ENCODE results near the gene PTBP2.
A peak's percentile ranks its signal among the peaks of the same experiment; 100 is the strongest.
"Not testable (repeated sequence)": the region's sequence is repeated elsewhere in the genome, so short reads cannot be mapped to it uniquely, and the experiment has no call there.

The PTBP2 gene

GRCh38 chr1:96763514-96763913, 41.9 kb downstream of the PTBP2 start:
- Mint-ChIP-seq H3K27me3 (no peaks in the 10 kb centered on the region), H3K4me1 (no peaks in the 10 kb centered on the region), H3K27ac (no peak overlapping the region), H3K4me3 (no peak overlapping the region), H3K9me3 (peaks cover 9 to 15% of the 10 kb centered on the region in 2 donors)
- DNase-seq (no peak), ATAC-seq (no peak)

DNA sequence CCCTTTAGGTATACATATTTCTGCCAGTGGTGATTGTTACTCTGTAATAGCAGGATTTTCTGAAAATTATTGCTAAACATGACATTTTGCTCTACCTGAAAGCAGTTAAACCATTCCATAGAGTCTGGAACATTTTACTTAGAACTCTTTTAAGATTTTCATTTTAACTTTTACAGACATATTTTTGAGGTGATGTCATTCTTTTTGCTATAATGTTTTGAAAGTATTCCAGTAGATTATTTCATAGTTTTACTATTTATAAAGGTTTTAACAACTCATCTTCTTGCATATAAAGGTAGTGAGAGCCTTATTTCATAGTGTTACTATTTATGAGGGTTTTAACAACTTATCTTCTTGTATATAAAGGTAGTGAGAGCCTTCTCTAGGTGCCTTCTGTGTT, 42.9 kb downstream of the PTBP2 start:
- no peaks in the 10 kb centered on the region for H3K27me3 Mint-ChIP-seq
- ATAC-seq (no peak), DNase-seq (no peak)
- H3K4me1 Mint-ChIP-seq = no peaks in the 10 kb centered on the region
- peaks cover 9 to 15% of the 10 kb centered on the region in 2 donors for H3K9me3 Mint-ChIP-seq
- no peak overlapping the region for H3K27ac Mint-ChIP-seq
- H3K4me3 Mint-ChIP-seq = no peak overlapping the region

- Mint-ChIP-seq H3K27ac (no peak overlapping the region), H3K4me3 (no peak overlapping the region), H3K9me3 (no peaks in the 10 kb centered on the region), H3K4me1 (no peaks in the 10 kb centered on the region), H3K27me3 (no peaks in the 10 kb centered on the region)
- DNase-seq = no peak
- ATAC-seq = no peak
Measured at GRCh38 chr1:96771847-96772246, 50.3 kb downstream of the PTBP2 start.

GRCh38 chr1:96772349-96772748, 50.8 kb downstream of the PTBP2 start:
- H3K4me3 Mint-ChIP-seq = no peak overlapping the region
- H3K4me1 Mint-ChIP-seq = no peaks in the 10 kb centered on the region
- DNase-seq = no peak
- no peak overlapping the region for H3K27ac Mint-ChIP-seq
- no peaks in the 10 kb centered on the region for H3K27me3 Mint-ChIP-seq
- no peaks in the 10 kb centered on the region for H3K9me3 Mint-ChIP-seq
- no peak for ATAC-seq

DNA sequence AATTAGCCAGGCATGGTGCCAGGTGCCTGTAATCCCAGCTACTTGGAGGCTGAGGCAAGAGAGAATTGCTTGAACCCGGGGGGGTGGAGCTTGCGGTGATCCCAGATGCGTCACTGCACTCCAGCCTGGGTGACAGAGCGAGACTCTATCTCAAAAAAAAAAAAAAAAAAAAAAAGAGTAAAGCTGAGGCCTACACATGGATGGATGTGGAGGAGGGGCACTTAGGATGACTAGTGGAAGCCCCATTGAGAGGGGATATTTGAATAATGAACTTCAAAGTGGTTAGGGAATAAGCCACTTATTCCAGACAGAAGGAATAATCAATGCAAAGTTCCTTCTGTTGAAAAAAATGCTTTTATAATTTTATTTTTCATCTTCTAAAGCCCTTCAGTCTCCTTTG, 51.4 kb downstream of the PTBP2 start:
- no peaks in the 10 kb centered on the region for H3K27me3 Mint-ChIP-seq
- ATAC-seq (no peak), DNase-seq (no peak)
- no peak overlapping the region for H3K4me3 Mint-ChIP-seq
- H3K4me1 Mint-ChIP-seq = no peaks in the 10 kb centered on the region
- H3K9me3 Mint-ChIP-seq = no peaks in the 10 kb centered on the region
- no peak overlapping the region for H3K27ac Mint-ChIP-seq

GRCh38 chr1:96782206-96782605, 60.6 kb downstream of the PTBP2 start:
- Mint-ChIP-seq H3K9me3 (no peaks in the 10 kb centered on the region), H3K27me3 (no peaks in the 10 kb centered on the region), H3K27ac (no peak overlapping the region), H3K4me3 (no peak overlapping the region), H3K4me1 (no peaks in the 10 kb centered on the region)
- no peak for ATAC-seq
- DNase-seq = no peak

- Mint-ChIP-seq H3K4me1 (no peaks in the 10 kb centered on the region), H3K27me3 (no peaks in the 10 kb centered on the region), H3K4me3 (no peak overlapping the region), H3K9me3 (no peaks in the 10 kb centered on the region), H3K27ac (no peak overlapping the region)
- ATAC-seq (no peak), DNase-seq (no peak)
Measured at GRCh38 chr1:96782856-96783255, 61.3 kb downstream of the PTBP2 start.

DNA sequence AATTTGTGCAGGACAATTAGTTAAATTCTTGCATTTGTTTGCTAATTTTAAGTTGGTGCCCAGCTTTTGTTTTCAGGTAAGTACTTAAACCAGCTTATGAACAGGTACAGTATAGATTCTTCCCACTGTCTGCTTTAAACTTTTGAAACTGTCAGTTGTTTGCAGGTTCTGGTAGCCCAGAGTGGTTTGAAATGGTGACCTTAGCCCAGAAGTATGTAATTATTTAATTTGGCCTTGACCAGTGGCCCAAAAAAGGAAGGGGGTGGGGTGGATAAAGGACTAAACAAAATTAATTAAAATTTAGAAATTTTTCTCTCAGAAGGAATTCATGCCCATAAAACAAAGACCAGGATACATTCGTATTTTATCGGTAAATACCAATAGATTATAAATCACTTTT, 69.0 kb downstream of the PTBP2 start:
- H3K4me3 Mint-ChIP-seq = no peak overlapping the region
- ATAC-seq (no peak), DNase-seq (no peak)
- no peaks in the 10 kb centered on the region for H3K27me3 Mint-ChIP-seq
- no peaks in the 10 kb centered on the region for H3K4me1 Mint-ChIP-seq
- H3K9me3 Mint-ChIP-seq = no peaks in the 10 kb centered on the region
- H3K27ac Mint-ChIP-seq = no peak overlapping the region

DNA sequence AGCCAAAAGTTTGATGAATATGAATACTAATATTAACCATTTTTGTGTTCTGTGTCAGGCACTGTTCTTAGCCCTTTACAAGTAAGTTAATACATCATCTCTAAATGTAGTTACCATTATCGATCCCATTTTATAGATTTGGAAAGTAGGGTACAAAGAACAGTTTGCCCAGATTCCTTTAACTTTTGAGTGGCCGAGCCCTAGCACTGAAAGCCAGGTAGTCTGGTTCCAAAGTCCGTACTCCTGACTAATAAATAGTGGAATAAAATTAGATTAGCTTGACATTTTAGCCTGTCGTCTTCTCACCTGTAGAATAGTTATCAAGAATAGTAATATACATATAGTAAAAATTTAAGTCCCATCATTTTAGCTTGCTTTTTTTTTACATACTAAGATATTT, 70.6 kb downstream of the PTBP2 start:
- Mint-ChIP-seq H3K4me3 (no peak overlapping the region), H3K27me3 (no peaks in the 10 kb centered on the region), H3K27ac (no peak overlapping the region), H3K4me1 (no peaks in the 10 kb centered on the region), H3K9me3 (peaks cover 7% of the 10 kb centered on the region in 2 donors)
- ATAC-seq (no peak), DNase-seq (no peak)

DNA sequence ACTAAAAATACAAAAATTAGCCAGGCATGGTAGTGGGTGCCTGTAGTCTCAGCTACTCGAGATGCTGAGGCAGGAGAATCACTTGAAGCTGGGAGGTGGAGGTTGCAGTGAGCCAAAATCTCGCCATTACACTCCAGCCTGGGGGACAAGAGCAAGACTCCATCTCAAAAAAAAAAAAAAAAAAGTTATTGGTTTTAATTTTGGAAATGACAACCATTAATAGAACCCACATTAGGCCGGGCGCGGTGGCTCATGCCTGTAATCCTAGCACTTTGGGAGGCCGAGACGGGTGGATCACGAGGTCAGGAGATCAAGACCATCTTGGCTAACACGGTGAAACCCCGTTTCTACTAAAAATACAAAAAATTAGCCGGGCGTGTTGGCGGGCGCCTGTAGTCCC, 80.1 kb downstream of the PTBP2 start:
- peaks cover 17% of the 10 kb centered on the region for H3K4me1 Mint-ChIP-seq
- H3K27me3 Mint-ChIP-seq, DNase-seq, H3K4me3 Mint-ChIP-seq, ATAC-seq, H3K9me3 Mint-ChIP-seq: not testable (repeated sequence)
- peak overlapping the region in 1 of 2 donors; percentile 16 for H3K27ac Mint-ChIP-seq

DNA sequence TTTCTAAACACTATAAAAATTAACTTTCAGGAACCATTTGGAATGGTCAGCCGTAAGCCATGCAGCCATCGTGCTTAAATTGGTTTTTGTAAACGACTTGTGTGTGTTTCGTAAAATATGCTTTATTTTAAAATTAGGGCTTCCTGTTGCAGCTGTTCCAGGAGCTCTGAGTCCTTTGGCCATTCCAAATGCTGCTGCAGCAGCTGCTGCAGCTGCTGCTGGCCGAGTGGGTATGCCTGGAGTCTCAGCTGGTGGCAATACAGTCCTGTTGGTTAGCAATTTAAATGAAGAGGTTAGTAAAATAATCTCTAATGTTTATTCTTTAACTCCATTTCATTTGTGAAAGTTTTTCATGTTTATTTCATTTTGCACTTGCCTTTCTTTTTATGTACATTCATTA, 83.1 kb downstream of the PTBP2 start:
- Mint-ChIP-seq H3K4me3 (no peak overlapping the region), H3K9me3 (peaks cover 0 to 4% of the 10 kb centered on the region in 2 donors), H3K4me1 (peaks cover 17% of the 10 kb centered on the region), H3K27me3 (no peaks in the 10 kb centered on the region), H3K27ac (no peak overlapping the region)
- ATAC-seq (no peak), DNase-seq (no peak)

- no peak overlapping the region for H3K4me3 Mint-ChIP-seq
Measured at GRCh38 chr1:96808191-96808590, 86.6 kb downstream of the PTBP2 start.

DNA sequence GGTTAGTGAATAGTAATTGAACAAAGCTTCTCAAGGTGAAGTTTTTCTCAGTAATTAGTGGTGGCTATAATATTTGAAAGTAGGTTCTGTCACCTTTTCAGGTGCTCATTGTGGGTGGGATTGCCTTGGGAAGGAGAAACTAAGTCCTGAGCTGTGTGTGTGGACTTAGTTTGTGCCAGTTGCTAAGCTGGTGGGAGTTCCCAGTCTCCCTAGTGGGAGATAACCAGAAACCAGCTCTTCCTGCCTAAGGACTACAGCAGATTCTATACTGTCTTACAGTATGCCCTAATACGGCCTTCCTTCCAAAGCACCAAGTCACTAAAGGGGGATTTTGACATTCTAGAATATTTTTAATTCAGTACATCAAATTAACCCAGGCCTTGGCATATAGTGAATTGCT, 94.3 kb downstream of the PTBP2 start:
- DNase-seq = no peak
- Mint-ChIP-seq H3K27me3 (no peaks in the 10 kb centered on the region), H3K27ac (no peak overlapping the region), H3K4me1 (no peaks in the 10 kb centered on the region), H3K9me3 (no peaks in the 10 kb centered on the region), H3K4me3 (no peak overlapping the region)
- ATAC-seq = no peak

More at GRCh38 chr1:96808191-96808590, 86.6 kb downstream of the PTBP2 start:
- DNase-seq (no peak), ATAC-seq (no peak)
- Mint-ChIP-seq H3K4me1 (peaks cover 15% of the 10 kb centered on the region), H3K27ac (peak overlapping the region in 1 of 2 donors; percentile 86), H3K9me3 (peaks cover 0 to 4% of the 10 kb centered on the region in 2 donors), H3K27me3 (no peaks in the 10 kb centered on the region)

DNA sequence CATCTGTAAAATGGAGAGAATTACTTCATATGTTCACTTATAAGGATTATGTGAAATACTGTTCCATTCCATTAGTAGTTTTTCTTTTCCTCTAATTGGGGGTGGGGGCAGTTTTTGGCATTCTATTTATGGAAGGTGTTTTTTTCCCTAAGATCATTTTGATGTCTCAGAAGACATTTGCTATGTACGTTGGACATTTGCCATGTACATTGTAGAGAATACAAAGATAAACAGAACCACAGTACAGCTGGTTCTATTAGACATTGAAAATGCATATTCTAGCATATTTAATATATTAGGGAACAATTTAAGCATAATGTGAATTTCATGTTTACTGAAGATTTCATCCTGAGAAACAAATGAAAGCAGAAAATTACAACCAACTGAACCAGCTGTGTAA, 98.5 kb downstream of the PTBP2 start:
- ATAC-seq = no peak
- Mint-ChIP-seq H3K4me3 (no peak overlapping the region), H3K27me3 (no peaks in the 10 kb centered on the region), H3K4me1 (no peaks in the 10 kb centered on the region), H3K27ac (no peak overlapping the region), H3K9me3 (no peaks in the 10 kb centered on the region)
- no peak for DNase-seq

- DNase-seq (no peak), ATAC-seq (no peak)
- Mint-ChIP-seq H3K27me3 (no peaks in the 10 kb centered on the region), H3K4me1 (no peaks in the 10 kb centered on the region), H3K9me3 (no peaks in the 10 kb centered on the region), H3K4me3 (no peak overlapping the region), H3K27ac (no peak overlapping the region)
Measured at GRCh38 chr1:96820671-96821070, 99.1 kb downstream of the PTBP2 start.

- Mint-ChIP-seq H3K4me1 (no peaks in the 10 kb centered on the region), H3K27me3 (no peaks in the 10 kb centered on the region), H3K27ac (no peak overlapping the region), H3K4me3 (no peak overlapping the region), H3K9me3 (no peaks in the 10 kb centered on the region)
- ATAC-seq (no peak), DNase-seq (no peak)
Measured at GRCh38 chr1:96825231-96825630, 103.6 kb downstream of the PTBP2 start.

DNA sequence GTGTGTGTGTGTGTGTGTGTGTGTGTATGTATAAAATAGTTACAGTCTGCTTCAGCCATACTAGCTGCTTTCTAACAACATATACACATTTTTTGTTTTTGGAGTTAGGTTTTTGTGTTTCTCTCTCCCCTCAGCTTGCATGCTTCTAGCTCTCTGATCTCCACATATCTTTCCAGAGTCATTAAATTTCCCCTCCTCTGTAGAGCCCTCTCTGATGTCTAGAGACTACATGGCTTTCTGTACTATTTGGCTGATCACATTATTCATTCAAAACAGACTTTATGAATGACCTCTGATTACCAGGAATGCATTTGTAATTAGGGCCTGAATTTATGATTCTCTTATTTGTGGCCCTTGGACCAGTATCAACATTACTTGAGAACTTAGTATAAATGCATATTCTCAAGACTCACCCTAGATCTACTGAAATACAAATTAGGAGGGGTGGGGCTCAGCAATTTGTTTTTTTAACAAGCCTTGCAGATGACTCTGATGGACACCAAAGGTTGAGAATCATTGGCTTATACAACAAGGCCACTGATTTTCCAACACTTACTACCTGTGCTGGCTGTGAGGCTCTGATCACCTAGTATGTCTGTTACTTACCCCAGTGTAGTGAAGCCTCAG, 104.5 kb downstream of the PTBP2 start:
- Mint-ChIP-seq H3K27me3 (no peaks in the 10 kb centered on the region), H3K4me1 (no peaks in the 10 kb centered on the region), H3K4me3 (no peak overlapping the region), H3K27ac (peak overlapping the region in 1 of 2 donors; percentile 18), H3K9me3 (no peaks in the 10 kb centered on the region)
- DNase-seq = no peak
- ATAC-seq = no peak

Measured in stimulated activated naive CD8-positive, alpha-beta T cell treated with anti-CD3 and anti-CD28 coated beads, Interleukin-15, amount 100 ng/mL, for 72 hours (primary cell).